ENCODE results near the gene FSTL5. TPM values are rescaled to one million over a fixed set of nuclear protein-coding genes. Genes with fewer than 3 reads are reported as not detected.

The FSTL5 gene
- total RNA-seq, 2 donors from 2014 or later: not detected

DNA sequence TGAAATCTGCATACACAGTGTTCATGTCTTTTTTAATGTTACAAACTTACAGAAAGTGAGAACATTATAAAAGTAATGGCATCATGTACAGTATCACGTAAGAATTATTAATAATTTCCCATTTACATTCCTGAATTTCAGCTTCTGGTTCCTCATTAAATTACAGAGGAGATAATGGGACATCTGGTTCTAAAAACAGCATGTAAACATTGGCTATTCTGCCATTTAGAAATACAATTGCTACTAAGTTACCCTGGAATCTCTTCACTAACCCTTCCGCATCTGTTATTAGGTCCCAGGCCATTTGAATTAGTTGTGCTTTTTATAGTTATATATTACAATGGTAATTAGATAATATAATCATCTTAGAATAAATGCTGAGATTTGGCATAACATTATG is 505.1 kb downstream of the FSTL5 start:
- no peaks in the 10 kb centered on the region for H3K9me3 ChIP-seq (ENCODE audit: control insufficient read depth, low read length, poor library complexity, severe bottlenecking)
- Mint-ChIP-seq H3K4me1 (no peaks in the 10 kb centered on the region), H3K36me3 (ENCODE audit: low read depth) (no peaks in the 10 kb centered on the region), H3K27me3 (no peaks in the 10 kb centered on the region), H3K27ac (no peak overlapping the region), H3K4me3 (no peak overlapping the region)
- DNase-seq (no peak), ATAC-seq (no peak)

DNA sequence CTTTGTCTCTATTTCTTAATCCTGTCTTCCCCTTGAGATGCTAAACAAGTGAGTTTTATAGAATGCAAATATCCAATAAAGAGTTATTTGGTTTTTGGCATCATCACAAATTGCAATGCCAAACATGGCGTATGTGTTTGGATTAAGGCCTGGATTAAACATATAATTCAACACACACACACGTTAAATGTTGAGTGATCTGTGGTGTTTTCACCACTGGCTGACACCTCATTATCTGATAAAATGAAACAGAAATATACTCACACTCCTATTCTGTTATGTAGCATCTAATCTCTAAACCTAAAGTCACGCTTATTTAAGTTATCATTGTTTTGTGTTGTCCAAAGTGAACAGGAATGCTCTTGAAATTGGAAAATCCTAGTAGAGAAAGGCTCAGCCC is 506.2 kb downstream of the FSTL5 start:
- DNase-seq: no peak
- Mint-ChIP-seq H3K36me3 (ENCODE audit: low read depth) (no peaks in the 10 kb centered on the region), H3K27ac (no peak overlapping the region), H3K4me1 (no peaks in the 10 kb centered on the region), H3K27me3 (no peaks in the 10 kb centered on the region), H3K4me3 (no peak overlapping the region)
- H3K9me3 ChIP-seq (ENCODE audit: control insufficient read depth, low read length, poor library complexity, severe bottlenecking): no peaks in the 10 kb centered on the region
- no peak for ATAC-seq

DNA sequence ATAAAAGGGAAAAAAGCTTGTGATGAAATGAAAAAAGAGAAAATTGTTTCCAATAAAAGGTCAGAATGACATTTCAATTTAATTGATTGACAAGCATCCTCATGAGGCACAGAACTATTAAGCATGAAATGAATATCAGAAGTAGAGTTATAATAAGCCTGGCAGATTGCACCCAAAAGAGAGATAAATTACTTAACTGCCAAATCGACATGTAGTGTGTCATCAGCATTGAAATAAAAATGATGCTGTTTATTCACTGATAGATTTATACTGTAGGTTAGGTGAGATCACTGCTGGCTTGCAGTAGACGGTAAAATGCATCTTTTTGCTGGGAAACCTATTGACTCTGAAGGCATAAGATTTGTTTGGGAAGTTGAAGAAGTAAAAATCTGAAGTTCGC is 507.2 kb downstream of the FSTL5 start:
- ATAC-seq (no peak), DNase-seq (no peak)
- no peaks in the 10 kb centered on the region for H3K9me3 ChIP-seq (ENCODE audit: control insufficient read depth, low read length, poor library complexity, severe bottlenecking)
- Mint-ChIP-seq H3K27me3 (no peaks in the 10 kb centered on the region), H3K27ac (no peak overlapping the region), H3K36me3 (ENCODE audit: low read depth) (no peaks in the 10 kb centered on the region), H3K4me1 (no peaks in the 10 kb centered on the region), H3K4me3 (no peak overlapping the region)

DNA sequence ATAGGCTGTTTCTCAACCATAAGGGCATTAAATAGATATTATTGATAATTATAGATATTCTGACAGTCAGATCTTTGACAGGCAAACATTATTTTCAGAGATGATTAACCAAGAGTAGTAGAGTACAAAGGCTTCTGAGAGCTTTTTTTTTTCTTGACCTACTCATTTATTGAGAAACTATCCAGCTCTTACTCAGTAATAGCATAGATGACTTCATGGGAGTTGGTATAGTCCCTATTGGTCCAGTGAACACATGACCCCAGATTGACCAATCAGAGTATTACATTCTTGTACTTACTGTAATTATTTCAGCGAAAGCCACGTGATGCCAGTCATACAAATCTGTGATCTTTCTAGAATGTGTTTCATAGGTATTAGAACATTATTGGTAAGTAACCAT is 508.7 kb downstream of the FSTL5 start:
- no peaks in the 10 kb centered on the region for H3K9me3 ChIP-seq (ENCODE audit: control insufficient read depth, low read length, poor library complexity, severe bottlenecking)
- H3K27me3 Mint-ChIP-seq: no peaks in the 10 kb centered on the region
- H3K4me1 Mint-ChIP-seq: no peaks in the 10 kb centered on the region
- H3K36me3 Mint-ChIP-seq (ENCODE audit: low read depth): no peaks in the 10 kb centered on the region
- no peak overlapping the region for H3K4me3 Mint-ChIP-seq
- ATAC-seq (no peak), DNase-seq (no peak)
- no peak overlapping the region for H3K27ac Mint-ChIP-seq

DNA sequence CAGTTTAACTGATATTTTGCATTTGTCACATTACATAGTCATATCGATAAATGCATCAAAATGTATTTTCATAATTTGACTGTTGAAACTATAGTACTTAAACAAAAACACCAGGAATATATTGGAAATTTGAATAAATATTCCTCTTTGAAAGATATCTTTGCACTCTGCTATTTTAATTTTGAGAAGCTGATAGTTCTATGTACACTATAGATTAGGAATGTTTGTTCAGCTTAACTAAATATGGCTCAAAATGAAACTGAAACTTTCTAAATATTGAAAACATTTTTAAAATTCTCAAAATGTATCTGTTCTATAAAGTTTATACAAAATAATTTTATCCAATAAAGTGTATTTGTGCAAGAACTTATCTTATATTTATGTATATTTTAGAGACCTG is 510.1 kb downstream of the FSTL5 start:
- Mint-ChIP-seq H3K27me3 (no peaks in the 10 kb centered on the region), H3K27ac (no peak overlapping the region), H3K4me1 (no peaks in the 10 kb centered on the region), H3K36me3 (ENCODE audit: low read depth) (no peaks in the 10 kb centered on the region), H3K4me3 (no peak overlapping the region)
- DNase-seq (no peak), ATAC-seq (no peak)
- no peaks in the 10 kb centered on the region for H3K9me3 ChIP-seq (ENCODE audit: control insufficient read depth, low read length, poor library complexity, severe bottlenecking)

DNA sequence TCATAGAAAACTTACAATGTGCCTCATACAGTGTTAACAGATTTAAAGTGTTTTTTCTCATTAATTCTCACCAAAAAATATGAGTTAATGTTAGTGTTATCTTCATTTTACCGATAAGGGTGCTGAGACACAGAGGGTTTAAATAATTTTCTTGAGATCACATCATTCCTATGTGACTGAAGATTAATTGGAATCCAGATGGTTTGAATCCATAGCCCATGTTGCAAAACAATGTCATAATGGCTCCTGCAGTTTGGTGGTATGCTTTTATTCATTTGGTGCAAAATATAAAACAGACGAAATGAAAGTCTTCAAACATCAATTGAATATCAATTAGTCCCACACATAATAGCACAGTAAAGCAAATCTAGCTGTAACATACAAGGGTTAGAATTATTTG is 512.2 kb downstream of the FSTL5 start:
- H3K4me1 Mint-ChIP-seq: no peaks in the 10 kb centered on the region
- no peak for DNase-seq
- H3K4me3 Mint-ChIP-seq: no peak overlapping the region
- no peak for ATAC-seq
- H3K27me3 Mint-ChIP-seq: no peaks in the 10 kb centered on the region
- no peaks in the 10 kb centered on the region for H3K36me3 Mint-ChIP-seq (ENCODE audit: low read depth)
- H3K27ac Mint-ChIP-seq: no peak overlapping the region
- H3K9me3 ChIP-seq (ENCODE audit: control insufficient read depth, low read length, poor library complexity, severe bottlenecking): no peaks in the 10 kb centered on the region

DNA sequence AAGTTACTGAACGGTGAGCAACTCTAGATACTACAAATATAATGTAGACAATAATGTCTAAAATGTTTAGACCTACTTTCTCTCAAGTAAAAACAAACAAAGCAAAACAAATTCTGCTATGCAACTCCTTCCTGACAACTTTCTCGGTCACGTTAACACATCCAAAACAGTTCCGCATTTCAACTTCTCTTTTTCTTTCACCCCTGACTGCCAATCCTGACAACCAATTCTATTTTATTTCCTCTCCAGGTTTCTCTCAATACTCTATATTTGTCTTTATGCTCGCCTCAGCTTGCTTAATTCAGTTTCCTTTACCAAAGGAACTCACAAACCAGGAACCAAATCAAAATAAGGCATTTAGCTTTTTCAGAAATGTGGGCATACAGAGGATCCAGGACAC is 513.0 kb downstream of the FSTL5 start:
- no peak for DNase-seq
- Mint-ChIP-seq H3K27ac (no peak overlapping the region), H3K36me3 (ENCODE audit: low read depth) (no peaks in the 10 kb centered on the region), H3K27me3 (no peaks in the 10 kb centered on the region), H3K4me3 (no peak overlapping the region), H3K4me1 (no peaks in the 10 kb centered on the region)
- no peak for ATAC-seq
- no peaks in the 10 kb centered on the region for H3K9me3 ChIP-seq (ENCODE audit: control insufficient read depth, low read length, poor library complexity, severe bottlenecking)

DNA sequence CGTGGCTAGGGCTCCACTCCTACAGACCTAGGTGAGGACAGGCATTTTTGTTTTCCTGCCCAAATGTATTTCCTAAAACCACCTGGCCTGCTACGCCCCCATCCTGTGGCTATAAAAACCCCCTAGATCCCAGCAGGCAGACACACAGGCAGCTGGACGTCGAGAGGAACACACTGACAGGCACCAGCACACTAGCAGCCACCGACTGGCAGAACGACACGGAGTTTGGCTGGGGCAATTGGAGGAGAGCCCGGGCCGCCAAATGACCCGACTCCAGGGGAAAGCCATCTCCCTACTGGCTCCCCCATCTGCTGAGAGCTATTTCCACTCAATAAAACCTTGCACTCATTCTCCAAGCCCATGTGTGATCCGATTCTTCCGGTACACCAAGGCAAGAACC is 516.0 kb downstream of the FSTL5 start:
- Mint-ChIP-seq H3K4me1 (no peaks in the 10 kb centered on the region), H3K36me3 (ENCODE audit: low read depth) (no peaks in the 10 kb centered on the region), H3K27me3 (no peaks in the 10 kb centered on the region), H3K4me3 (no peak overlapping the region), H3K27ac (no peak overlapping the region)
- no peaks in the 10 kb centered on the region for H3K9me3 ChIP-seq (ENCODE audit: control insufficient read depth, low read length, poor library complexity, severe bottlenecking)
- ATAC-seq: no peak
- DNase-seq: no peak

DNA sequence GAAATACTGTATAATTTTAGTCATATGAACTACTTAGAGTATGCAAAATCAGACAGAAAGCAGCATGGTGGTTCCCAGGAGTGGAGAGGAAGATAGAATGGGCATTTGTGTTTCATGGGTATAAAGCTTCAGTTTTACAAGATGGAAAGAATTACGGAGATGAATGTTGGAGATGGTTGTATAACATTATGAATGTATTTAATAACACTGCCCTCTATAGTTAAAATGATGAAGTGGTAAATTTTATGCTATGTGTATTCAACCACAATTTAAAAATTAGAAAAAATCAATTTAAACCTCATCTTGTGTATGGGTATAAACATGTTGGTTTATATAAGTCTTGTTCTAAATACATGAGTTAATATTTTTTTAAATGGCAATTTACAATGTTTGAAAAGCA is 521.1 kb downstream of the FSTL5 start:
- H3K9me3 ChIP-seq (ENCODE audit: control insufficient read depth, low read length, poor library complexity, severe bottlenecking): peaks cover 4% of the 10 kb centered on the region
- H3K27ac Mint-ChIP-seq: no peak overlapping the region
- ATAC-seq: no peak
- no peaks in the 10 kb centered on the region for H3K36me3 Mint-ChIP-seq (ENCODE audit: low read depth)
- no peaks in the 10 kb centered on the region for H3K4me1 Mint-ChIP-seq
- DNase-seq: no peak
- H3K27me3 Mint-ChIP-seq: no peaks in the 10 kb centered on the region
- no peak overlapping the region for H3K4me3 Mint-ChIP-seq

DNA sequence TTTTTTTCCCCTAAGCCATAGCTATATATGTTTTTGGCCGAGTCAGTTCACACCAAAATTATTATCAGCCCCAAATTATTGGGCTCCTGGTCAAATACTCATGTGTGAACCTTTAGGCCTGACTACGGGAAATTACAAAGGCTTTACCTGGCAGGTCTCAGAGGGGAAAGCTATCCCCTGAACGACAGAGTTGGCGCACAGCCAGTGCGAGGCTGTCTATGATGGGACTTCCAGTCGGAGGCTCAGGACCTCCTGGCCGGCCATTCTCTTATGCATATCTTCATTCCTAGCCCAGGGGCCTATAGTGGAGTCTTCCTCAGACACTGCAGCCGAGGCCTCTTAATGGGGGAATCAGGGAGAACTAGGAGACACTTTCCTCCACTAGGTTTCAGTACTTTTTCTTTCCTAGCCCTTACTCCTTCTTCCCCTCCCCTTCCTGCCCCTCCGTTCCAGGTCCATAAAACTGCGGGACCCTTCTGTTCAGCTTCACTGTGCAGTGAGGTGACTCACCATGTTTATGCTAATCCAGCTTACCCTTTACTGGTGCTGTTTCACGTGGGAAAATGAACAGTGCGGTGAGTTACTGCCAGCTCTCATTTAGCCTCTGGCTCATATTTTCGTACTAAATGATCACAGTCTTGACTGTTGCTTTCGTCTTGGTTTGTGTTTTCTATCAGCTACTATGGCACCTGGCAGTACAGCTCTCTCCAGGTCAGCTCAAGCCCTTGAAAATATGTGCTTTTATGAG is 533.9 kb downstream of the FSTL5 start:
- Mint-ChIP-seq H3K4me3 (no peak overlapping the region), H3K27ac (no peak overlapping the region), H3K4me1 (no peaks in the 10 kb centered on the region), H3K27me3 (no peaks in the 10 kb centered on the region), H3K36me3 (ENCODE audit: low read depth) (no peaks in the 10 kb centered on the region)
- ATAC-seq (no peak), DNase-seq (no peak)
- no peaks in the 10 kb centered on the region for H3K9me3 ChIP-seq (ENCODE audit: control insufficient read depth, low read length, poor library complexity, severe bottlenecking)

DNA sequence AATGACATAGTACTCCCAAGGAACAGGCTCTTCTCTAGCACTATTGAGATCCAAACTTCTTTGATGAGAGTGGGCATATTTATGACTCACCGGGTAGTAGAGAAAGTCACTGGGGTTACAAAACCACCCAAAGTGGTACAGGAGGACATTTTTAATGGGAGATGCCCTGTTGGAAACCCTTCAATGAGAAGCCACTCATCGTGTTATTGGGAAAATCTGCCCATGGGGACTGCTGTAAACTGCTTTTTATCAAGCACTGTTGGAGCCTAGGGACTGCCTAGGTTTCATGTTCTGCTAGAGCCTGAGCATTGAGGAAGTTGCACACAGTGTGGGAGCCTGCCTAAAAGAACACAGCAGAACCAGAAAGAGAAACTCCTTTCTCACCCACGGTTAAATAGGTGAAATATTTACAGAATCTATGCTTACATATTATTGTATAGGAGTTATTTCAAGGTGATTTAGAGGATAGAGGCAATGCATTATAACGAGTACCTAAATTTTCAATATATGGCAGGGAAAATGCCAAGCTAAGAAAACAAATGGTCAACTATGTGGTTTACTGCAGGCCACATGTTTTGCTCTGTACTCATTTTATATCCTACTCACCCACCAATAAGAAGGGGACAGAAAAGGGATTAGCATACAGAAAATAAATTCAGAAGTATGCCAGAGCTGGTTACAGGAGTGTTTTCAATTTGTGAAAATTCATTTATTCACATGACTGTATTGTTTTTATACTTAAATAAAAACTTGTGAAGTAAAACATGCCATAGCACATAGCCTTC is 559.1 kb downstream of the FSTL5 start:
- Mint-ChIP-seq H3K4me3 (no peak overlapping the region), H3K27ac (no peak overlapping the region), H3K27me3 (no peaks in the 10 kb centered on the region), H3K4me1 (no peaks in the 10 kb centered on the region), H3K36me3 (ENCODE audit: low read depth) (no peaks in the 10 kb centered on the region)
- ATAC-seq (no peak), DNase-seq (no peak)
- H3K9me3 ChIP-seq (ENCODE audit: control insufficient read depth, low read length, poor library complexity, severe bottlenecking): no peaks in the 10 kb centered on the region

DNA sequence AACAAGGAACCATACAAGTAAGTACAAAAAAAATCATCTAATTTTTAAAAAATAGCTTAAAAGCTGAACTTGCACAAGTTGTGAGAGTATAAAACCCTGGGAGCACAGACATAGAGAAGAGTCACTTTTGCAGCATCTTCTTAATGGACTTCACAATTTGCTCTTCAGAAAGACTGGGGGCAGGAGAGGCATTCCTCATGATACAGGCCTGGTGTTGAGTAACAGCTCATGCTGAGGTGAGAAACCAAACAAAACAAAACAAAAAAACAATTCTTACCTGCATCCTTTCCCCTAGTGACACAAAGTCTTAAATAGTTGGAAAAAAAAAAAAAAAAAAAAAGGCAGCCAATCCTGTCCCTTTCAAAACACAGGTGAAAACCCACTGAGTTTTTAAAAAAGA is 562.8 kb downstream of the FSTL5 start:
- Mint-ChIP-seq H3K4me3 (no peak overlapping the region), H3K4me1 (no peaks in the 10 kb centered on the region), H3K27ac (no peak overlapping the region), H3K36me3 (ENCODE audit: low read depth) (no peaks in the 10 kb centered on the region), H3K27me3 (no peaks in the 10 kb centered on the region)
- ATAC-seq (no peak), DNase-seq (no peak)
- no peaks in the 10 kb centered on the region for H3K9me3 ChIP-seq (ENCODE audit: control insufficient read depth, low read length, poor library complexity, severe bottlenecking)

DNA sequence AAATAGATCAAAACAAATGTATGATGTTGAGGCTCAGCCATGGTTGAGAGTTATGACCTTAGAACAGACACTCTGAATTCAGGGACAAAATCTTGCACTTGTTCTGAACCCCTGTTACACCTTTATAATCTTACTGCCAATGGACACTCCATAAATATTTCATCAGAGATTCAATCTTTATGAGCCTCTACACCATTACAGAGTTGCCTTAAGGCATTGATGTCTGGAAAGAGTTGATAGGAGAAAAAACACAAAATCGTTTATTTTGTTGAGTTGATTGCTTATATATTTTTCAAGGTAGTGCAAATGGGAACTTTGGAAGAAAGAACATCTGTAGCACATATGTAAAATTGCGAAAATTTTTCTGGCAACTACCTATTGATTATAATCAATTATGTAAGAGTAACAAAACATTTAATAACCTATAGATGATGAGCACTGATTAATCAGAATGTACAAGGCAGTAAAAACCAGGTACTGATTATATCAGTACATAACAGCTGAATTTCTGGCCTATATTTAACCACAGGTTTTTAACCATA is 568.5 kb downstream of the FSTL5 start:
- Mint-ChIP-seq H3K36me3 (ENCODE audit: low read depth) (no peaks in the 10 kb centered on the region), H3K4me3 (no peak overlapping the region), H3K27ac (no peak overlapping the region), H3K4me1 (no peaks in the 10 kb centered on the region), H3K27me3 (no peaks in the 10 kb centered on the region)
- DNase-seq (no peak), ATAC-seq (no peak)
- H3K9me3 ChIP-seq (ENCODE audit: control insufficient read depth, low read length, poor library complexity, severe bottlenecking): no peaks in the 10 kb centered on the region

DNA sequence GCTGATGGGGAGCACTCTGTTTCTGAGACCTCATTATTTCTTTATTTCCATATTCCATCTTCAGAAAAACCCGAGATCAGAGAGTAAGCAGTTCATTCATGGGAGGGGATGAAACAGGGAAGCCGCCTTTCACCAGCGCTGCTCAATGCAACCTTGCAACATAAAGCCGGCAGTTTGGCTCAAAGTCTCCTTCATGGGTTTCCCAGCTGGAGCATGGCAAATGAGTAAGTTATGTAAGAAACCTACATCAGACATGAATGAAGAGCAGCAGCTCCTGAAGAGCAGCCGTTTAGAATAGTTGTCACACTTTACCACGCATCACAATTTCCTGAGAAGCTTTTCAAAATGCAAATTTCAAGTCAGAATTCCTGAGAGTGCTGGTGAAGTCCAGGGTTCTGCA is 578.8 kb downstream of the FSTL5 start:
- no peaks in the 10 kb centered on the region for H3K9me3 ChIP-seq (ENCODE audit: control insufficient read depth, low read length, poor library complexity, severe bottlenecking)
- DNase-seq: no peak
- Mint-ChIP-seq H3K36me3 (ENCODE audit: low read depth) (no peaks in the 10 kb centered on the region), H3K4me1 (no peaks in the 10 kb centered on the region), H3K4me3 (no peak overlapping the region), H3K27ac (no peak overlapping the region), H3K27me3 (no peaks in the 10 kb centered on the region)
- no peak for ATAC-seq

Data from T-helper 17 cell (primary cell).